ENCODE results near the gene FTO.

FTO gene

DNA sequence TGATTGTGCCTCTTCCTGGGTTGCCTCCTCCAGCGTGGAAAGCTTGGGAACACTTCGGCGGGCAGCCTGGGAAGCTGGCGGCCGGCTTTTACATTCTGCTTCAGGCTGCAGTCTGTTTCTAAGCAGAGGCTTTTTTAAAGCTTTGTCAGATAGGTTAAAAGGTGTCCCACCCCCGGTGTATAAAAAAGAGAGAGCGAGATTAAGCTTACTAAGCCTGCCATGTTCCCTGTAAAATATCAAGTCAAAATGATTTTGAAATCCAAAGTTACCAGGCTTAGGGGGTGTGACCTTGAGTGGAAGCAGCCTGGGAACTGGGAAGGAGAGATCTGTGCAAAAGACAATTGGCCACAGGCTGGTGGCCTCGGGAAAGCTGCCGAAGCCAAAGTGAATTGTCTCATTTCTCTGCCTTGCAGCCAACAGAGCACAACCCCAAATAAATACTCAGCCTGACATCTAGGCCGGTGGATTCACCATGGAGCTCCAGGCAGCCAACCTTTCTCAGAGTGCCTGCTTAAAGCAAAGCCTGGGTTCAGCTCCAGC lies 254.5 kb downstream of the FTO start:
- H3K27ac ChIP-seq: no peak overlapping the region
- no peak for DNase-seq (ENCODE audit: low spot score)
- TF ChIP-seq, protein P1, sequence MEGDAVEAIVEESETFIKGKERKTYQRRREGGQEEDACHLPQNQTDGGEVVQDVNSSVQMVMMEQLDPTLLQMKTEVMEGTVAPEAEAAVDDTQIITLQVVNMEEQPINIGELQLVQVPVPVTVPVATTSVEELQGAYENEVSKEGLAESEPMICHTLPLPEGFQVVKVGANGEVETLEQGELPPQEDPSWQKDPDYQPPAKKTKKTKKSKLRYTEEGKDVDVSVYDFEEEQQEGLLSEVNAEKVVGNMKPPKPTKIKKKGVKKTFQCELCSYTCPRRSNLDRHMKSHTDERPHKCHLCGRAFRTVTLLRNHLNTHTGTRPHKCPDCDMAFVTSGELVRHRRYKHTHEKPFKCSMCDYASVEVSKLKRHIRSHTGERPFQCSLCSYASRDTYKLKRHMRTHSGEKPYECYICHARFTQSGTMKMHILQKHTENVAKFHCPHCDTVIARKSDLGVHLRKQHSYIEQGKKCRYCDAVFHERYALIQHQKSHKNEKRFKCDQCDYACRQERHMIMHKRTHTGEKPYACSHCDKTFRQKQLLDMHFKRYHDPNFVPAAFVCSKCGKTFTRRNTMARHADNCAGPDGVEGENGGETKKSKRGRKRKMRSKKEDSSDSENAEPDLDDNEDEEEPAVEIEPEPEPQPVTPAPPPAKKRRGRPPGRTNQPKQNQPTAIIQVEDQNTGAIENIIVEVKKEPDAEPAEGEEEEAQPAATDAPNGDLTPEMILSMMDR (IDR thresholded peaks at IDR 0.05): no peak
- H3K4me3 ChIP-seq: no peak overlapping the region

DNA sequence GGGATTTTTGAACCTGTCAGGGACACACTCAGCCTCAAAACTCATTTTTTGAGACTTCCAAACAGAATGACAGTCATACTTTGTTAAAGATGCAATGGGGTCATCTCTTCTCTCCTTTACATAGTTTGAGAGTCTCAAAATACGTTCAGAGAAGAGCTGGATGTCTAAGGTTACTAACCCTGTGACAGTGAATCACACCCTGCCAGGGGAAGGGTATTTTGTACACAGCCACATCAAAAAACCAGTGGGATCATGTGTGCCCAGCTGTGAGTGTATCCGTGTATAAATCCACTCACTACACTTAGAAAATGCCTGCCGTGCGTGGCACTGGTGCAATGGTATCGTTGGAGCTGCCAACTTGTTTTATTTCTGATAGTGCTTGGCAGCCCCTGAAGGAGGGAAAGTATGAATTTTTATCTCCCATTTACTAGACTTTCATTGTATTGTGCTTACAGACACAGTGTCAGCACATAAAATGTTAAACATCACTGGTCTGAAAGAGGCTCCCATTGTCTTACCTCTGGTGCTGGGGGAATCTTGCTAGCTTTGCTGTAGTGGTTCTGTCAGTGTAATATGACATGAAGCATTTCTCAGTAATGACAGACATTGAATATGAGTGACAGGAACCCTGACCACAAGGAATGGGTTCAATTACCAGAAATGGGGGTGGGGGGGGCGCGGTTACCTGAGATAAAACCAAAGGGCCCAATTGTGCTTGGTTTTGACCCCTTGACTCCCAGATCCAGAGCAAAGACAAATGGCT lies 256.3 kb downstream of the FTO start:
- Histone ChIP-seq H3K4me3 (no peak overlapping the region), H3K27ac (no peak overlapping the region)
- TF ChIP-seq, protein P1 (IDR thresholded peaks at IDR 0.05): no peak
- no peak for DNase-seq (ENCODE audit: low spot score)

DNA sequence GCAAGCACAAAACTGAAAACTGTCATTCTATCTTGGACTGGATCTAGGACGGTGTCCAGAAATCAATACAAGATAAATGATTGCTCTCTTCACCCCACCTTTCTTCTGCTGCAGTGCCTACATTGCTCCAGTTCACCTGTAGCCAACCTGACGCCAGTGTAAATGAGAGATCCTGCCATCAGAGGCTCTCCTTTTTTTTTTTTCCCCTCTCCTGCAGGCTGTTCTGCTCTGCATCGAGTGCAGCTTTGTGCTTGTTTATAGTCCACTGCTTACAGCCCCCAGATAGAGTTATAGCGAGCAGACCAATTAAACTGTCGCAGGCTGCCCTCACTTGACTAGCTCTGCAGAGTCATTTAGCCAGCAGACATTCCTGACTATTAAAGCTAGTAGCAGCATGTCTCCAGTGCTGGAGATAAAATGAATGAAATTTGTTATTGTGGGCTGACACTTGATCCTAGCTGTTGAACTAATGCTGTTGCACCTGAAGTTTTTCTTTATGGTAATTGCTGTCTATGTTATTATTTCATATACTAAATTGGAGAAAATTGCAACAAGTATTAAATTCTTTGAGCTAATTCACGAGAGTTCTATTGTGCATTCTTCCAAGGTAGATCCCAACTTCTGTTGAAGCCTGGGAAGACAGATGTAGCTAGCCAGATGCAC lies 257.1 kb downstream of the FTO start:
- DNase-seq (ENCODE audit: low spot score): no peak
- H3K4me3 ChIP-seq: no peak overlapping the region
- H3K27ac ChIP-seq: no peak overlapping the region
- TF ChIP-seq, protein P1 (IDR thresholded peaks at IDR 0.05): no peak

DNA sequence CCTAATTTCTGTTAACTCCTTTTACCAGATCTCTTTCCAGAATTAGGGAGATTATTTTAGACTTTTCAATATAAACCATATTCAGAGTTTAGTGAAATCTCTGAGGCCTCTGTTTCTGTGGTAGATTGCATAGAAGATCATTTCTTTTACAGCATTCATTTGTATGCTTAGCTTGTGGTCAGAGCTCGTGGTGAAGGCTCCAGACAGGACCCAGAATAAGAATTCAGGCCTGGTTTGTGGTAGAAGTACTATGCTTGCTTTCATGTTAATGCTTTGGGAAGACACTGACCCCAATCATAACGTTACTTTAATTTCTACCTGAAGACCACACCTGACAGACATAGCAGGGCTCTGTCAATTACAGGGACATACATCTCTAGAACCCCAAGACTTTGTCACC lies 258.1 kb downstream of the FTO start:
- TF ChIP-seq, protein P1 (IDR thresholded peaks at IDR 0.05): no peak
- no peak overlapping the region for H3K27ac ChIP-seq
- H3K4me3 ChIP-seq: no peak overlapping the region
- DNase-seq (ENCODE audit: low spot score): no peak

DNA sequence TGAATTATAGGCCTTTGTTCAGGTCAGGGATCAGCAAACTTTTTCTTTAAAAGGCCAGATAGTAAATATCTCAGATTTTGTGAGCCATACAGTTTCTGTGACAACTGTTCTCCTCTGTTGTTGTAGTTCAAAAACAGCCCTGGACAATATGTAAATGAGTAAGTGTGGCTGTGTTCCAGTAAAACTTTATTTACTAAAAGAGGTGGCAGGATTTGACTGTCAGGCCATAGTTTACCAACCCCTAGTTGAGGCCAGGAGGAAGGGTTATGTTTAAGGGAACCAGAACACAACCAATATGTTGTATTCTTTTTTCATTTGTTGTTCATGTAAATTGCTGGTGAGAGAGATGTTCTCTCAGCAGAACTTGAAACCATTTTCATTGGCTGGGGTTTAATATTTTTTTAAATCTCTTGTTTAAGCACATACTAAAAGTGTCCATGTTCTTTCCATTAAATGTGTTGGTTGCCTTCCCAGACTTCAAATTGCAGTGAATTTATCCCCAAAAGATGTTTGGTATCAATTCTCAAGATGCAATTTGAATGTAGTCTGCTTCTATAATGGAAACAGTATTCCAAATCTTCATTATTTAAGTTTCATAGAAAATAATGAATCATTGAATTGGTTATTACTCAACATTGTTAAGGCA lies 260.3 kb downstream of the FTO start:
- H3K27ac ChIP-seq: no peak overlapping the region
- TF ChIP-seq, protein P1 (IDR thresholded peaks at IDR 0.05): no peak
- no peak overlapping the region for H3K4me3 ChIP-seq
- DNase-seq (ENCODE audit: low spot score): no peak

DNA sequence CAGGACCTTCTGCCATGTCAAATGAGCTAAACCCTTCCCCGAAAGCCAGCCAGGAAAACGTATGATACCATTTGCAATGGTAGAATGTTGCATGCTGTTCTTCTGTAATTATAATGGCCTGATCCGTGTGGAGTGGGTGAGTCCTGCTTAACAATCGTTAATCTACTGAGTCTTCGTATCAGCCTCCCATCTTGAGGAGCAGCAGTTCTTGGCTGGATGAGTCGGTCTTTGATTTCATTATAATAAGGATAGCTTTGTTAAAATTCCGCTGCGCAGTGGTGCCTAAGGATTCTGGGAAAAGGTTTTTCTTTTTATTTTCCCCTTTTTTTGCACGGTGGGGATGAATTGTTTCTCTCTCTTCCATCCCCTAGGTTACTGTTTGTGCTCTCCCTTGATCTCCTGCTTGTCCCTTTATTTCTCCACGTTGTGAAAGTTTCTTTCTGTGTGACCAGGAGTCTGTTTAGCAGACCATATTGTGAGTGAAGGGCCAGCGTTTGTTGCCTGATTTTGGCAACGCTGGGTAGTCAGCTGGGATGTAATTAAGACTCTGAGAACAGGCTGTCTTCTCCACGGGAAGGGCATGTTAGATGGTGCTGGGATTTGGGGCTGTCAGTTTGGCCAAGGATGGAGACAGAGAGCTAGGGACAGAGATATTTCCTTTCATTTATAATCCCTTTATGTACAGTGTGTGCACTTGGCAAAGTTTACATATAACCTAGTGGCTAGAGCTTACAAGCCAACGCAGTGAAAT lies 263.0 kb downstream of the FTO start:
- TF ChIP-seq, protein P1 (IDR thresholded peaks at IDR 0.05): no peak
- DNase-seq (ENCODE audit: low spot score): no peak
- Histone ChIP-seq H3K4me3 (no peak overlapping the region), H3K27ac (no peak overlapping the region)
